GM12865 (cell line): Measurements from ENCODE around the gene TRIM42.
A peak's percentile ranks its signal among the peaks of the same experiment; 100 is the strongest.

Experiments
- DNase-seq: peaks from one replicate; pipeline ENCODE4 v3.0.0; 2010; ENCODE audit warnings: low read depth
- H3K4me3 ChIP-seq: 2 replicates; pipeline ENCODE4 v1.5.1; 2011; ENCODE audit warnings: mild to moderate bottlenecking, low read depth, low read length, control low read depth
- TF ChIP-seq, protein P1 (sequence below): IDR thresholded peaks from 2 replicates; pipeline ENCODE4 v1.5.1; 2011; ENCODE audit warnings: low read length, control low read depth, low read depth, inconsistent platforms; ENCODE audit not compliant: insufficient read depth; ENCODE audit errors: missing control alignments

TRIM42 gene

DNA sequence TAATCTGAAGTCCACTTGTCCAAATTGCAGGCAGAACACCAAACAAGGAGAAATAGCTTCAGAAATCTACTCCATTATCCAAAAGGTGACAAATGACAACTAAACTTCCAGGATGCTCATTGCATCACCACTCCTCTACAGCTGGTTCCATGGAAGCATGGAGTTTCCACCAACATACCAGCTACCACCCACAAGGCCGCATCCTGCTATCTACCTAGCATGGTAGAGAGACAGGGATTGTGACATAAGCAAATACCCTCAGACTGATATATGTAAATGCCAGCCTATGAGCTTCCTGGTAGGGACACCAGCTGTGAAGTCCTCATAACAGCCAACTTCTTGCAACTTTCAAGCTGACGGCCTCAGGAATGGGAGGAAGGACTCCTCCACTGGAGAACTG is at the start of gene TRIM42:
TRIM42 (plus strand) TSS at position 301 of the 400 bp plus-strand sequence. CDS start 166 bp downstream, outside the sequence.
- TF ChIP-seq, protein P1, sequence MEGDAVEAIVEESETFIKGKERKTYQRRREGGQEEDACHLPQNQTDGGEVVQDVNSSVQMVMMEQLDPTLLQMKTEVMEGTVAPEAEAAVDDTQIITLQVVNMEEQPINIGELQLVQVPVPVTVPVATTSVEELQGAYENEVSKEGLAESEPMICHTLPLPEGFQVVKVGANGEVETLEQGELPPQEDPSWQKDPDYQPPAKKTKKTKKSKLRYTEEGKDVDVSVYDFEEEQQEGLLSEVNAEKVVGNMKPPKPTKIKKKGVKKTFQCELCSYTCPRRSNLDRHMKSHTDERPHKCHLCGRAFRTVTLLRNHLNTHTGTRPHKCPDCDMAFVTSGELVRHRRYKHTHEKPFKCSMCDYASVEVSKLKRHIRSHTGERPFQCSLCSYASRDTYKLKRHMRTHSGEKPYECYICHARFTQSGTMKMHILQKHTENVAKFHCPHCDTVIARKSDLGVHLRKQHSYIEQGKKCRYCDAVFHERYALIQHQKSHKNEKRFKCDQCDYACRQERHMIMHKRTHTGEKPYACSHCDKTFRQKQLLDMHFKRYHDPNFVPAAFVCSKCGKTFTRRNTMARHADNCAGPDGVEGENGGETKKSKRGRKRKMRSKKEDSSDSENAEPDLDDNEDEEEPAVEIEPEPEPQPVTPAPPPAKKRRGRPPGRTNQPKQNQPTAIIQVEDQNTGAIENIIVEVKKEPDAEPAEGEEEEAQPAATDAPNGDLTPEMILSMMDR, result no peak
- DNase-seq, result no peak
- H3K4me3 ChIP-seq, result no peak within 1 kb of the TSS

DNA sequence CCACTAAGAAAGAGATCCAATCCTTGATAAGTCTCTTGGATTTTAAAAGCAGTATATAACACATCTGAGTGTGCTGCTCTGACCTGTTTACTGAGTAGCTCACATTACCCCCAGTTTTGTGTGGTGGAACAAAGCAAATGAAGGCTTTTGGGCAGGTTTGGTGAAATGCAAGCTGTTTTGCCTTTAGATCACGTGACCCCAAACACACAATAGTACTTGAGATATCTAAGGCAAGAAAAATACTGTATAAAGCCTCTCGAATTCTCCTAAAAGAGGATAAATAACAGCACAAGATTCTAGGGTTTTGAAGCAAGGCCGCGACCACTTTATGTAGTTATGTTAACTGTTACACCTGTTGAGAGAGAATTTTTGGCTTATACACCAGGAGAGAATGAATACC is 49.3 kb upstream of the TRIM42 start:
- H3K4me3 ChIP-seq, result no peak overlapping the region
- no peak for DNase-seq
- TF ChIP-seq, protein P1, result no peak

DNA sequence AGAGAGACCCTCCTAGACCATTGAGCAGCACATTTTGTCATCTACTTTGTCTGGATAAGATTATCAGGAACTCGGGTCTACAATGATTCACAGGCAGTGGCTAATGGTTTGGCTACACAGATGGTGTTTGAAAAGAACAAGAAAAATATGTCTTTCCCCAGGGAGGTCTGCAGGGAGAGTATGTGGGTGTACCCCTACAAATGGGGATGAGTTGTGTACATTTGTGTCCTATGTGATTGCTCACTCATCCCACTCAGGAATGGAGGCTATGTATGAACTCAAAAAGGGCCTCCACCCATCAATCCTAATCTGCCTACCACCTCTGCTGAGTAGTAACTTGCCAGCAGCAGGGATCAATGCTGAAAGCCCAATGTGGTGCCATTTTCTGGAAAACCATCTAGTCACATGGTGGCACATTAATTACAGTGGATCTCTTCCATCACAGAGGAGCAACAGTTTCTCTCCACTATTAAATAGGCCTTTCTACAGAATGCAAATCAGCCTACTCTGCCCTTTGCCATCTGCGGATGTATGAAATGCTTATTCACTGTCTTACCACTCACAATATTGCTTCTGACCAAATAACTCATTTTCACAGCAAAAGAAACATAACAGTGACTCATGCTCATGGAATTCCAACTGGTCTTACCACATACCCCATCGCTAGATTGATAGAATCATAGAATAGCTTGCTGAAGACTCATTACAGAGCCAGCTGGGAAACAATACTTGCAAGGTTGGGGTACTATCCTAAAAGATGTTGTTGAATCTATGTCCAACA is 48.3 kb upstream of the TRIM42 start:
- DNase-seq, result no peak
- no peak overlapping the region for H3K4me3 ChIP-seq
- TF ChIP-seq, protein P1, result no peak

DNA sequence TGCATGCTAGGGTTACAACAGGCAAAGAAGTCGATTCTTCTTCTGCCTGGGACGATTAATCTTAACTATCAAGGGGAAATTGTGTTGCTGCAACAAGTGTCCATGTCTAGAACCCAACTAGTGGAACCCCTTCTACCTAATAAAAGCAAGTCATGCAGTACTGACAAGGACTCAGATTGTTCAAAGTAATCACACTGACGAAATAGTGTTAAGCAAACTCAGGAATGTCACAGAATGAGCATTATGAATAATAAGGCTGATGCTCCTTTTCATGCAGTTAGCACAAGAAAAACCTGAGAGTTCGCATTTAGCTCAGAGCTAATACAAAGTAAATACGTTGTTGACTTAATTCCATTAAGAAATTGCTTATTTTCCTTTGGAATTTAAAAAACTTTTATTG is 47.5 kb upstream of the TRIM42 start:
- TF ChIP-seq, protein P1, result no peak
- no peak overlapping the region for H3K4me3 ChIP-seq
- DNase-seq, result no peak

DNA sequence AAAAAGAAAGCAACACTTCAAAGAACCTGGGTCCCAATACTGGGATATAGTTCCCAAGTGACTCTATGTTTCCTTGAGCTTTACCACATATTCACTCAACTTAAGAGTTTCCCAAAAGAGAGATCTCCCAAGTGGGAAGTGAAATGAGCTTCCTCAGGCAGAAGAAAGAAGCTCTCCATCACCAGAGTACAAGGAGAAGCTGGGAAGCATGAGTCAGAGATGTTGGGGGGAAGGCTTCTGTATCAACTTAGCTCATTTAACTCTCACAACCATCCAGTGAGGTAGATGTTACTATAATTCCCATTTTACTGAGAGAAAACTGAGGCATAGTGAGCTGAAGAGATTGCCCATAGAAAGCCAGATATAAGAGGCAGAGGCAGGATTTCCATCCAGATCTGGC is 47.0 kb upstream of the TRIM42 start:
- no peak overlapping the region for H3K4me3 ChIP-seq
- DNase-seq, result no peak

DNA sequence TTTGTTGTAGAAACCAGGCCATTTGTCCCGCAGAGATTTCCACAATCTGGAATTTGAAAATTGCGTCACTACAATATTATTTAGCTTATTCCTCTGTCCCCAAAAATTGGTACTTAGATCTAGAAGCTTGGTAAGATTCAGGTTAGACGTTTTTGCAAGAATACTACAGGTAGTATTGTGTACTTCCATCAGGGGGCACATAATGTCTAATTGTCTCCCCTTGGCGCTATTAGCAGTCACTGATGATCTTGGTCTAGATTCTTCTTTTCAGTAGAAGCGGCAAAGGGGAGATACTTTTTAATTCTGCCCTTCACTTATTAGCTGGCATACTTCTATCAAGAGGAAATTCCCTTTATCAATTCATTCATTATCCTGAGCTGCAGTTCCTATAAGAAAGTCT is 42.6 kb upstream of the TRIM42 start:
- TF ChIP-seq, protein P1, result no peak
- peak; percentile 5 for DNase-seq
- no peak overlapping the region for H3K4me3 ChIP-seq

More for the DNA sequence above, 47.0 kb upstream of the TRIM42 start:
- TF ChIP-seq, protein P1, result no peak
